Activated naive CD4-positive, alpha-beta T cell treated with anti-CD3 and anti-CD28 coated beads, Interleukin-2, amount 50 U/mL, for 72 hours (primary cell): Measurements from ENCODE around the gene FOXF1. TPM values are rescaled to one million over a fixed set of nuclear protein-coding genes. Genes with fewer than 3 reads are reported as not detected.

Experiments used
- ATAC-seq, 2 donors: fragments of 150-1000 bp; cut with Tn5 transposase; 2 replicates each; pipeline ENCODE4 v1.10.0; 2021; ENCODE audit warnings: mild to moderate bottlenecking in 2 of 2, moderate library complexity in 2 of 2
- DNase-seq, 2 donors: peaks; one replicate each; pipeline ENCODE4 v3.0.0; 2021 to 2022; ENCODE audit warnings: low spot score in 2 of 2
- H3K27ac Mint-ChIP-seq, 2 donors: one replicate each; pipeline ENCODE4 v1.8.0; 2022; ENCODE audit warnings: mild to moderate bottlenecking in 2 of 2, mixed read lengths in 2 of 2
- H3K36me3 Mint-ChIP-seq, 2 donors: one replicate each; pipeline ENCODE4 v1.8.0; 2022; ENCODE audit warnings: mixed read lengths in 2 of 2
- H3K9me3 Mint-ChIP-seq, 2 donors: one replicate each; pipeline ENCODE4 v1.8.0; 2022; ENCODE audit warnings: mixed read lengths in 2 of 2
- total RNA-seq, 2 donors: library from RNA; stranded (reverse); gene quantifications; one replicate each; pipeline ENCODE4 v1.2.3, GENCODE V29; 2022

The FOXF1 gene
- total RNA-seq, 2 donors from 2014 or later: not detected

- no peak for ATAC-seq
- Mint-ChIP-seq H3K9me3 (no peaks in the 10 kb centered on the region), H3K36me3 (no peaks in the 10 kb centered on the region), H3K27ac (no peak overlapping the region)
- no peak for DNase-seq
Measured at GRCh38 chr16:86520317-86521210, 10.2 kb downstream of the FOXF1 start.

DNA sequence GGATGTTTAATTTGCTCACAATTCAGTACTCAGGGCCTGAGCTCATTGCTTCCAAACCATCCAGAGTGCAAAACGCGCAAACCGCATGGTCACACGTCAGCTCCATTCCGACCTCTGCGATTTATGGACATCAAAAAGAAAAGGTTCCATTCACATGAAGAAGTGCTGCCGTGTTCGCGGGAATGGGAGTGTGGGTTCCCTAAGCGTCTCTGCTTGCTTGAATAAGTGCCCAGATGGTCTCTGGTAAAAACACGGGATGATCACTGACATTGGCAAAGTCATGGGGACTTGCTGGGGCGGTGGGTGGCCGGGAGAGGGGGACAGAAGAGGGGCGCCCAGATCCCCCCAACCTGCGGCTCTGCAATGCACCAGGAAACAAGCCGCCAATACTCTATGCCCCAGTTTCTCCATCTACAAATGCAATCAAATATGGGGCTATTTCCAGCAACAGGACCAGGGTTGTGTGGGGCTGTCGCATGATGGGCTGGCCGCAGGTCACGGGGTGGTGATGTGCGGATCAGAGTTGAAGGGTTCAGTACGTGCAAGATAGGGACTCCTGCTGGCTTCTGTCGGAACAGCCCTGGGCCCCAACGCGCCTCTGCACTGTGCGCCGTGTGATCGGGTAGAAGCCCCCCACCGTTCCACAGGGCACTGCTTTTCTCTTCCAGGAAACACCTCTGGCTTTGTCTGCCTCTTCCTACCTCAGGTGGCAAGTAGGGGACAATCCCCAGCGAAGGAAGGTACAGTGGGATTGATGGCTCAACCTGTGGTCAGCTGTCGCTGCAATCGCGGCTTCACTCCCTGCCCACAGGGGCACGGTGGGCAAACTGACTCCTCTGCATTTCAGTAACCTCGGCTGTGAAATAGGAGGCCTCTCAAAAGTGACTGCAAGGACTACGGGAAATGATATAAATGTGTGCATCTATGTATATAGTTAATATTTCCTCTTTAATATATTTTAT, 11.2 kb downstream of the FOXF1 start:
- no peak overlapping the region for H3K27ac Mint-ChIP-seq
- no peak for DNase-seq
- H3K9me3 Mint-ChIP-seq: no peaks in the 10 kb centered on the region
- no peaks in the 10 kb centered on the region for H3K36me3 Mint-ChIP-seq
- ATAC-seq: no peak

GRCh38 chr16:86522634-86523033, 12.3 kb downstream of the FOXF1 start:
- peaks cover 0 to 4% of the 10 kb centered on the region in 2 donors for H3K36me3 Mint-ChIP-seq
- no peak for DNase-seq
- H3K27ac Mint-ChIP-seq: no peak overlapping the region
- no peak for ATAC-seq
- no peaks in the 10 kb centered on the region for H3K9me3 Mint-ChIP-seq

- no peak for DNase-seq
- no peaks in the 10 kb centered on the region for H3K9me3 Mint-ChIP-seq
- ATAC-seq: no peak
- no peak overlapping the region for H3K27ac Mint-ChIP-seq
- H3K36me3 Mint-ChIP-seq: peaks cover 0 to 6% of the 10 kb centered on the region in 2 donors
Measured at GRCh38 chr16:86523166-86523740, 12.9 kb downstream of the FOXF1 start.

- DNase-seq: no peak
- Mint-ChIP-seq H3K27ac (no peak overlapping the region), H3K9me3 (no peaks in the 10 kb centered on the region), H3K36me3 (peaks cover 0 to 6% of the 10 kb centered on the region in 2 donors)
- ATAC-seq: no peak
Measured at GRCh38 chr16:86524029-86524428, 13.7 kb downstream of the FOXF1 start.

GRCh38 chr16:86525696-86526095, 15.4 kb downstream of the FOXF1 start:
- no peak overlapping the region for H3K27ac Mint-ChIP-seq
- no peak for DNase-seq
- H3K36me3 Mint-ChIP-seq: peaks cover 4 to 10% of the 10 kb centered on the region in 2 donors

GRCh38 chr16:86527366-86527765, 17.0 kb downstream of the FOXF1 start:
- no peak for ATAC-seq
- Mint-ChIP-seq H3K27ac (no peak overlapping the region), H3K36me3 (peaks cover 4 to 10% of the 10 kb centered on the region in 2 donors), H3K9me3 (no peaks in the 10 kb centered on the region)
- DNase-seq: no peak

More at GRCh38 chr16:86525696-86526095, 15.4 kb downstream of the FOXF1 start:
- H3K9me3 Mint-ChIP-seq: no peaks in the 10 kb centered on the region
- no peak for ATAC-seq

DNA sequence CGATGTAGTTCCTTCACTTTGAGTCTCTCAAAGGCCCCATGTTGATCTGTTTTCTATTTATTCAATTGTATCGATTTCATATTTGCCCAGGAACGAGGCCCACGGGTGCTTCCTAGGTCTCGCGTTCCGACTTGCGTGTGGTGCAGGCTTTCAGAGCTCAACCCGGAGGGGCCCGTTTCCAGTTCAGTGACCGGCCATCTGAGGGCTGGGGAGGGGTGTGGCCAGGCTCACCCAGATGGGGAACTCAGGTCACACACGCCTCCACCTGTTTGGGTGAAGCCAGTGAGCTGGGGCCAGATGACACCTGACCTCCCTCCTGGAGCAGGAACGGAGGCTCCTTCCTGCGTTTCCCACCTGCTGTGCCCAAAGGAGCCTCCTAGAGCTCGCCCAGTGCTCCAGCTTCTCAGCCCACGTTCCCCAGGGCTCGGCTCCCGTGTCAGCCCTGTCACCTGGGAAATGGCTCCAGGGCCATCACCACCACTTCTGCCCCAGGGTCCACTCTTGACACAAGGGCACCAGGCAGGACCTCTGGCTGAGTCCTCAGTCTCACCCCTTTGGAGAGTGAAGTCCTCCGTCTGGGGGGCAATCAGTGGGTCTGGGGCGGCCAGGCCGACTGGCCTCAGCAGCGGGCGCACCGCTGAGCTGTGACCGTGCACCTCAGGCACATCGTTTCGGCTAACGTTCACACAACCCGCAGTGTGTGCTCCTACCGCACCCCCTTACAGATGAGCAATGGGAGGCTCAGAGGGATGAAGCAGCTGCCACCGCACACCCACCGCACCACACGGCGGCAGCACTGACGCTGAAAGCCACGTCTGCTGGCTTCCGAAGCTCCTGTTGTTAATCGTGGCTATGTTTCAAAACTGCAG, 18.0 kb downstream of the FOXF1 start:
- H3K36me3 Mint-ChIP-seq: peaks cover 4 to 10% of the 10 kb centered on the region in 2 donors
- DNase-seq: no peak
- no peak for ATAC-seq
- H3K9me3 Mint-ChIP-seq: no peaks in the 10 kb centered on the region
- no peak overlapping the region for H3K27ac Mint-ChIP-seq

- H3K9me3 Mint-ChIP-seq: no peaks in the 10 kb centered on the region
- no peak overlapping the region for H3K27ac Mint-ChIP-seq
- H3K36me3 Mint-ChIP-seq: peaks cover 4 to 10% of the 10 kb centered on the region in 2 donors
- DNase-seq: no peak
- no peak for ATAC-seq
Measured at GRCh38 chr16:86529160-86529559, 18.8 kb downstream of the FOXF1 start.

DNA sequence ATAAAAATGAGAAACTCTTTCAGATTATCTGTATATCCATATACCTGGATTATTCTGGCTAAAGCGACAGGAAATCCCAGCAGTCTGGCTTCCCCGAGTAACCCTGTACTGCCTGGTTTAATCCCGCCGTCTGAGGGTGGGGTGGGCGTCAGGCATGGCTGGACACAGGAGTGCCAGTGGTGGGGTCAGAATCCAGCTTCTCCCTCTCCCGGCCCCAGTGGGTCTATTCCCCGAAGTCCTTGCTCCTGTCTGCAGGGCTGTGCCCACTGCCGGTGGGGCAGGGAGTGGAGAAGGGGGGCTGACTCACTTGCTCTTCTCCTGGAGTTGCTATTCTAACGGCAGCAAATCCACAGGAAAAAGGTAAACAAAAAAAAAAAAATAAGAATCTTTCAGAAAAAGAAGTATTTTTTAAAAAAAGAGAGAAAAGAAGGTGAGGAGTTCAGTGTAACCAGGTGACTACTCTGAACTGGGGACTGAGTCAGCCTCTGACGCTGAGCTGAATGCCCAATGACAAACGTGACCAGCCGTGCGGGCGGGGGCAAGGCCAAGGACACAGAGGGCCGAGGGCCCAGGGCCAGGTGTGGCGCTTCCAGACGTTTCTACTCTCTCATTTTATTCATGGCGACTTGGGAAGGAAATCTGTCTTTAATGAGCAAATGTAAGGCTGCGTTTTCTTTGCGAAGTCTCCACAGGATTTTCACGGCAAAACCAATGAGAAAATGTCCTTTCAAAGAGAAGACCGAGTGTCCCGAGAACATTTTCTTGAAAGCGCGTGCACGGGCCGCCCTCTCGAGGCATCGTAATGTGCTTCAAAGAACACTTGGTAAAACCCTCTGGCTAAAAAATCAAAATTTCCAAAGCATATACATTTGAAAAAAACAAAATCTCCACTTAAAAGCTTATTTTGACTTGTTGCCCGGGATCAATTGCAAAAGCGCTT, 20.2 kb downstream of the FOXF1 start:
- Mint-ChIP-seq H3K9me3 (no peaks in the 10 kb centered on the region), H3K36me3 (peaks cover 4 to 10% of the 10 kb centered on the region in 2 donors), H3K27ac (no peak overlapping the region)
- no peak for DNase-seq
- ATAC-seq: no peak

DNA sequence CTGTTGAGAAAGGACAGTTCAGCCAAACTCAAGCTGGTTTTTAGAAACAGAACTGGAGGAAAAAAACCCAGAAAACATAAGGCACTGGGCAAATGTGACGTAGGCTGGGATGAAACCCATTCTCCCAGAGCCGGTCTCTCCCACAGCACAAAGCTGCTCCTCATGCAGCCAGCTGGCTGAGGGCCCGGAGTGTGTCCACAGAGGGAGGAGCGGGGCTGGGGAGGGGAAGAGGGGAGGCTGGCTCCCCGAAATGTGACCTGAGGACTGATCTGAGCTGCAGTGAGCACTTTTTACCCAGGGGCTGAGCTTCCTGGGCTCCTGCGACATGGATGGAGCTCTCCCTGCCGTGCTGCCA, 20.8 kb downstream of the FOXF1 start:
- no peak for ATAC-seq
- H3K9me3 Mint-ChIP-seq: no peaks in the 10 kb centered on the region
- DNase-seq: no peak
- peaks cover 4 to 10% of the 10 kb centered on the region in 2 donors for H3K36me3 Mint-ChIP-seq
- no peak overlapping the region for H3K27ac Mint-ChIP-seq

- ATAC-seq: no peak
- peaks cover 4 to 10% of the 10 kb centered on the region in 2 donors for H3K36me3 Mint-ChIP-seq
- no peaks in the 10 kb centered on the region for H3K9me3 Mint-ChIP-seq
- no peak for DNase-seq
- no peak overlapping the region for H3K27ac Mint-ChIP-seq
Measured at GRCh38 chr16:86531641-86532525, 21.6 kb downstream of the FOXF1 start.

DNA sequence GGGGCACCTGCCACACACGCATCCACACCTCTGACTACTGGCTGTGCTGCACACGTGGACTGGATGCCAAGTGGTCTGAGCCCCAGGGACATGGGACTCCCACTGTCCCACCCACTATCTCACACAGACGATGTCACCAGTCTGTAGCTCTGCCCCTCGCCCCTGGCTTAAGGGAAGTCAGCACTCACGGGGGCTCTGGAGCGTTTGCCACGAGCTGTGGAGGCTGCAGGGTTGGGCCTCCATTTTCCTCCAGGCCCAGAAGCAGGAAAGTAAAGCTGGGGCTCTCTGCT, 22.1 kb downstream of the FOXF1 start:
- no peaks in the 10 kb centered on the region for H3K9me3 Mint-ChIP-seq
- H3K36me3 Mint-ChIP-seq: peaks cover 4 to 9% of the 10 kb centered on the region in 2 donors
- DNase-seq (no peak), ATAC-seq (no peak)
- no peak overlapping the region for H3K27ac Mint-ChIP-seq

DNA sequence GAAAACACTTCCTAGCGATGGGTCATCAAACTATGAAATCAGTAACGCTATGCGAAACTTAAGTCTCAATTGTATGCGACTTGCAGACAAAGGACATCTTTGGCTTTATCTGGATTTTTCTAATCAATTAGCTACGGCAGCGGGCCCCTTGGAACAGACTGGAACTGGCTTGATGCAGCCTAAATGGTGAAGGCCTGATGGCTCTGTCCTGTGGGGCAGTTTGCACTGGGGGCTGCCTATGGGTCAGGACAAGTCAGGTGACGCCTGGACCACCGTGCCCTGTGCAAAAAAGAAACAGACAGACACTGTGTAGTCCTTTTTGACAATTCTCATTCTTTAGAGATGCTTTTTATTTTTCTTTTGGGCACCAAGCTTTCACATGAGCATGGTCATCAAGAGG, 22.7 kb downstream of the FOXF1 start:
- no peaks in the 10 kb centered on the region for H3K9me3 Mint-ChIP-seq
- no peak for ATAC-seq
- no peak for DNase-seq
- peaks cover 4 to 5% of the 10 kb centered on the region in 2 donors for H3K36me3 Mint-ChIP-seq
- no peak overlapping the region for H3K27ac Mint-ChIP-seq
